ENCODE results near the gene CLEC11A. TPM values are rescaled to one million over a fixed set of nuclear protein-coding genes. Genes with fewer than 3 reads are reported as not detected.
"Not testable (repeated sequence)": the region's sequence is repeated elsewhere in the genome, so short reads cannot be mapped to it uniquely, and the experiment has no call there.

CLEC11A gene
- total RNA-seq, 1 donor from 2014 or later: 0.40 TPM

DNA sequence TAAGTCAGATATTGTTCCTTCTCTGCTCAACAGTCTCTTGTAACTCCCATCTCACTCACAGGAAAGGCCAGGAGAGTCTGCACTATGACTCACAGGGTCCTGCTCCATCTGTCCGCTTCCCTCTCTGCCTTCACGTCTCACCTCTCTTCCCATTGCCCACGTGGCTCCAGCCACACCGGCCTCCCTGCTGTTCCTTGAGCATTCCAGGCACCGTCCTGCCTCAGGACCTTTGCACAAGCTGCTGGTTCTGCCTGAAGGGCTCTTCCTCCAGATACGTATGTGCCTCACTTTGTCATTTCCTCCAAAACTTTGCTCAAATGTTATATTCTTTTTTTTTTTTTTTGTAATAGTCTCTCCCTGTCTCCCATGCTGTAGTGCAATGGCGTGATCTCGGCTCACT lies 33.1 kb downstream of the CLEC11A start:
- DNase-seq (ENCODE audit: low read depth in 2 of 2): not testable (repeated sequence)

- not testable (repeated sequence) for DNase-seq (ENCODE audit: low read depth in 2 of 2)
Measured at GRCh38 chr19:50757624-50758023, 34.5 kb downstream of the CLEC11A start.

DNA sequence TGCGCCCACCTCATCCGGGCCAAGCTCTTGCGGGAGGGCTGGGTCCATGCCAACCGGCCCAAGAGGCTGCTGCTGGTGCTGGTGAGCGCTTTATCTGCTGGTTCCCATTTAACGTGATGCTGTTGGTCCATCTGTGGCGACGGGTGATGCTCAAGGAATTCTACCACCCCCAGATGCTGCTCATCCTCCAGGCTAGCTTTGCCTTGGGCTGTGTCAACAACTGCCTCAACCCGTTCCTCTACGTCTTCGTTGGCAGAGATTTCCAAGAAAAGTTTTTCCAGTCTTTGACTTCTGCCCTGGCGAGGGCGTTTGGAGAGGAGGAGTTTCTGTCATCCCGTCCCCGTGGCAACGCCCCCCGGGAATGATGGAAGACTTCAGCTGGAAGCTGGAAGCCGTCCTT lies 35.9 kb downstream of the CLEC11A start:
- not testable (repeated sequence) for DNase-seq (ENCODE audit: low read depth in 2 of 2)

DNA sequence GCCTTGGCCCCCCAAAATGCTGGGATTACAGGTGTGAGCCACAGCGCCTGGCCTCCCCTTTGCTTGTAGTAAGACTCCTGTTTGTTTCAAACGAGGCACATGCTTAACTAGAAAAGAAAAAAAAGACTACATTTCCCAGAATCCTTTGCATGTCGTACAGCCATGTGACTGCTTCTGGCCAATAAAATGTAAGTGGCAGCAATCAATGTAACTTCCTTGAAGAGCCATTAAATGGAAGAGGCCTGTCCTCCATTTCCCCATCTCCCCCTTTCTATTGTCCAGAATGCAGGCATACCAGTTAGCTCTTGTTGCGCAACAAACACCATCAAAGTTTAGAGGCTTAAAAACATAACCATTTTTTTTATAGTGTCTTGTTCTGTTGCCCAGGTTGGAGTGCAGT lies 36.7 kb downstream of the CLEC11A start:
- peak; percentile 38 to 43 for DNase-seq (ENCODE audit: low read depth in 2 of 2)

DNA sequence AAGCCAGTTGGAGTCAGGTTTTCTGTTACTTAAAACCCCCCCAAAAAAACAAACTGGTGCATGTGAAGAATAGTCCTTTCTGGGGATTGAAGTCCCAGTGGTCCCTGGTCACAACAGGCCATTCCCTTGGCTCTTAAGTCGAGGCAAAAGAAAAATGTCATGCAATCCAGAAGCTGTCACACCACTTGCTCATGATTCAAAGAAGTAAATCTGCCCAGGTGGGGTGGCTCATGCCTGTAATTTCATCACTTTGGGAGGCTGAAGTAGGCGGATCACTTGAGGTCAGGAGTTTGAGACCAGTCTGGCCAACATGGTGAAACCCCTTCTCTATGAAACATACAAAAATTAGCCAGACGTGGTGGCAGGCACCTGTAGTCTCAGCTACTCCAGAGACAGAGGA lies 38.3 kb downstream of the CLEC11A start:
- DNase-seq (ENCODE audit: low read depth in 2 of 2): not testable (repeated sequence)

DNA sequence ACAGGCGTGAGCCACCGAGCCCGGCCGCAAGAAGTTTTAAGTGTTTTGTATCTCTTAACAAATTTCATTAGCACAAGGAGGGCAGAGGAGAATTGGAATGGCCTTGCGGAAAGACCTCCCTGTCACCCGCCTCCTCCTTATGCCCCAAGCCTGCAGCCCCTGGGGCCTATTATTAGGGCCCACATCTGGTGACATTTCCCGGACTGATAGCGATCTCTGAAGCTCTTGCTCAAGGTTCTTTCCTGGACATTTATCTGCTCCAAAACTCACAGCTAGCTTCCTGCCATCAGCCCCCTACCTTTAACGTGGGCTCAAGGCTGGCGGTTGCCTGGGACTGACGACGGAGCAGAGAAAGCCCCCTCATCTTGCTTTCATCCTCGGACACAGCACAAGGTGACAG lies 40.4 kb downstream of the CLEC11A start:
- DNase-seq (ENCODE audit: low read depth in 2 of 2): not testable (repeated sequence)

DNA sequence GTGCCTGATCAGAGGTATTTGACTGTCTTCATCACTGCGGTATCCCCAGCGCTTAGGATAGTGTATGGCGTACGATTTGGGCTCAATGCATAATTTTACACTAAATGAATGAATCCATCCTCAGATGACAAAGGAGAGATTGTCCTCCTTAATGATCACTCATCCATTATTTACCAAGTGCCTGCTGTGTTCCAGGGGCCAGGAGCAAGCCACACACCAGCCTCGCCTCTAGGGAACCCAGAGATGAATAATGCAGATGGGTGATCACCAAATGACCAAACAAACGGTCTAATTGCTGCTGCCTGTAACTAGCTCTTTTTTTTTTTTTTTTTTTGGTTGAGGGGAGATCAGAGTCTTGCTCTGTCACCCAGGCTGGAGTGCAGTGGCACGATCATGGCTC lies 41.2 kb downstream of the CLEC11A start:
- no peak for DNase-seq (ENCODE audit: low read depth in 2 of 2)

DNA sequence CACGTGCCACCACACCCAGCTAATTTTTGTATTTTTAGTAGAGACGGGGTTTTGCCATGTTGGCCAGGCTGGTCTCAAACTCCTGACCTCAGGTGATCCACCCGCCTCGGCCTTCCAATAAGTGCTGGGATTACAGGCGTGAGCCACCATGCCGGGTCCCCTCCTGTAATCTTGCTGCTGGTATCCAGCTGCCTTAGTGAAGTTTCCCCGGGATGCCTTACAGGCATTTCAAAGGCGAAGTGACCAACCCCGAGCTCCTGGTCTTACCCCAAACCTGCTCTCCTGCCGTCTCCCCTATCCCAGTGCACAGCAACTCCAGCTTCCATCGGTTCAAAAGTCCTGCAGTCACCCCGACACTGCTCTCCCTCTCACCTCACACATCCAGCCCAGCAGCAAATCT lies 43.6 kb downstream of the CLEC11A start:
- DNase-seq (ENCODE audit: low read depth in 2 of 2): not testable (repeated sequence)

DNA sequence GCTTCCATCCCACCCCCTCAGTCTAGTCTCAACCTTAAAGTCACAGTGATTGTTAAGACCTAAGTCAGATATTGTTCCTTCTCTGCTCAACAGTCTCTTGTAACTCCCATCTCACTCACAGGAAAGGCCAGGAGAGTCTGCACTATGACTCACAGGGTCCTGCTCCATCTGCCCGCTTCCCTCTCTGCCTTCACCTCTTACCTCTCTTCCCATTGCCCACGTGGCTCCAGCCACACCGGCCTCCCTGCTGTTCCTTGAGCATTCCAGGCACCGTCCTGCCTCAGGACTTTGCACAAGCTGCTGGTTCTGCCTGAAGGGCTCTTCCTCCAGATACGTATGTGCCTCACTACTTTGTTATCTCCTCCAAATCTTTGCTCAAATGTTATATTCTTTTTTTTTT lies 44.1 kb downstream of the CLEC11A start:
- not testable (repeated sequence) for DNase-seq (ENCODE audit: low read depth in 2 of 2)

DNA sequence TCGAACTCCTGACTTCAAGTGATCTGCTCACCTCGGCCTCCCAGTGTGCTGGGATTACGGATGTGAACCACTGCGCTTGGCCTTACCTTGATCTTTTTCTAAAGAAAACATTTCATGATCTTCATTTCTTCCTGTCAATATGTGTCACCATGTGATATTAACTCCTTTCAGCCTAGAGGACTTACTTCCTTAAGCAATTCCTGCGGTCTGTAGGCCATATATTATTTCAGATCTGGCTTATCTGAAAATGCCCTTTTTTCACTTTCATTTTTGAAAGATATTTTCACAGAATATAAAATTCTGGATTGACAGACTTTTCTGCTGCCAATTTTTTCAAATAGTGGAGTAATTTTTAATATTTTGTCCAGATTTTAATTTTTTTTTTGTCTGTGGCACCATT lies 45.1 kb downstream of the CLEC11A start:
- DNase-seq (ENCODE audit: low read depth in 2 of 2): no peak

DNA sequence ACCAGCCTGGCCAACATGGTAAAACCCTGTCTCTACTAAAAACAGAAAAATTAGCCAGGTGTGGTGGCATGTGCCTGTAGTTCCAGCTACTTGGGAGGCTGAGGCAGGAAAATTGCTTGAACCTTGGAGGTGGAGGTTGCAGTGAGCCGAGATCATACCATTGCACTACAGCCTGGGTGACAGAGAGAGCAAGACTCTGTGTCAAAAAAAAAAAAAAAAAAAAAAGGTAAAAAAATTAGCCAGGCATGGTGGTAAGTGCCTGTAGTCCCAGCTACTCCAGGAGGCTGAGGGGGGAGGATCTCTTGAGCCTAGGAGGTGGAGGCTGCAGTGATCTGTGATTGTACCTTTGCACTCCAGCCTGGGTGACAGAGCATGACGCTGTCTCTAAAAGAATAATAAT lies 47.0 kb downstream of the CLEC11A start, which contains the start of gene GPR32:
GPR32 (plus strand) TSS at position 301 of the 400 bp plus-strand sequence. CDS start 137 bp downstream, outside the sequence.
- not testable (repeated sequence) for DNase-seq (ENCODE audit: low read depth in 2 of 2)

- DNase-seq (ENCODE audit: low read depth in 2 of 2): no peak
Measured at GRCh38 chr19:50770888-50771287, 47.7 kb downstream of the CLEC11A start.

- peak; percentile 41 to 49 for DNase-seq (ENCODE audit: low read depth in 2 of 2)
Measured at GRCh38 chr19:50772476-50772875, 49.3 kb downstream of the CLEC11A start.

DNA sequence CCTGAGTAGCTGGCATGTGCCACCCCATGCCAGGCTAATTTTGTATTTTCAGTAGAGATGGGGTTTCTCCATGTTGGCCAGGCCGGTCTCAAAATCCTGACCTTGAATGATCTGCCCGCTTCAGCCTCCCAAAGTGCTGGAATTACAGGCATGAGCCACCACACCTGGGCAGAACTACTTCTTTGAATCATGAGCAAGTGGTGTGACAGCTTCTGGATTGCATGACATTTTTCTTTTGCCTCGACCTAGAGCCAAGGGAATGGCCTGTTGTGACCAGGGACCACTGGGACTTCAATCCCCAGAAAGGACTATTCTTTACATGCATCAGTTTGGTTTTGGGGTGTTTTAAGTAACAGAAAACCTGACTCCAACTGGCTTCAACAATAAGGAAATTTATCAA lies 49.7 kb downstream of the CLEC11A start:
- not testable (repeated sequence) for DNase-seq (ENCODE audit: low read depth in 2 of 2)

GRCh38 chr19:50773454-50773853 lies 50.3 kb downstream of the CLEC11A start:
- DNase-seq (ENCODE audit: low read depth in 2 of 2): not testable (repeated sequence)

Other genes with a start within 250 kb of the CLEC11A start
- 25.7 and 46.0 TPM in 2 replicates for gene EMC10, start 246.9 kb upstream of the CLEC11A start, total RNA-seq
- under 0.01 and 0.20 TPM in 2 replicates for gene GARIN5A, start 246.5 kb upstream of the CLEC11A start, total RNA-seq
- gene JOSD2, start 212.2 kb upstream of the CLEC11A start, total RNA-seq: 20.5 and 21.0 TPM in 2 replicates
- gene ASPDH, start 209.5 kb upstream of the CLEC11A start, total RNA-seq: not detected in 2 replicates
- gene LRRC4B, start 154.9 kb upstream of the CLEC11A start, total RNA-seq: under 0.01 TPM in 1 of 2 replicates, not detected in the other
- under 0.01 TPM in 2 replicates for gene SYT3, start 83.5 kb upstream of the CLEC11A start, total RNA-seq
- 0.65 TPM in 1 of 2 replicates, not detected in the other for gene C19orf81, start 73.9 kb upstream of the CLEC11A start, total RNA-seq
- 0.22 TPM in 1 of 2 replicates, not detected in the other for gene SHANK1, start 3.6 kb upstream of the CLEC11A start, total RNA-seq
- gene GPR32, start 47.1 kb downstream of the CLEC11A start, total RNA-seq: not detected in 2 replicates
- not detected in 2 replicates for gene ACP4, start 67.1 kb downstream of the CLEC11A start, total RNA-seq
- gene KLK1, start 100.4 kb downstream of the CLEC11A start, total RNA-seq: not detected in 2 replicates
- gene KLK15, start 110.2 kb downstream of the CLEC11A start, total RNA-seq: not detected in 2 replicates
- not detected in 2 replicates for gene KLK3, start 131.6 kb downstream of the CLEC11A start, total RNA-seq
- gene KLK2, start 150.1 kb downstream of the CLEC11A start, total RNA-seq: not detected in 2 replicates
- not detected in 2 replicates for gene KLK4, start 188.0 kb downstream of the CLEC11A start, total RNA-seq
- gene KLK5, start 229.7 kb downstream of the CLEC11A start, total RNA-seq: not detected in 2 replicates
- gene KLK6, start 246.2 kb downstream of the CLEC11A start, total RNA-seq: not detected in 2 replicates

Measured in lung microvascular endothelial cell (primary cell).